WTC11 (cell line): ENCODE data around the gene C1QL4.

Experiments
- RORB ChIP-seq: fragments of 250-450 bp; sonication (Bioruptor Pico); IDR thresholded peaks from 2 replicates; pipeline ENCODE4 v1.9.0; 2021; ENCODE audit warnings: mild to moderate bottlenecking
- TF ChIP-seq, protein P1 (sequence below): sonication (generic); formaldehyde crosslinking; IDR thresholded peaks from 2 replicates; pipeline ENCODE4 v1.8.0; 2022; ENCODE audit warnings: mild to moderate bottlenecking, missing genetic modification reagents
- TF ChIP-seq, protein P2 (sequence below): sonication (generic); formaldehyde crosslinking; IDR thresholded peaks from 2 replicates; pipeline ENCODE4 v1.8.0; 2022; ENCODE audit warnings: mild to moderate bottlenecking, missing genetic modification reagents

DNA sequence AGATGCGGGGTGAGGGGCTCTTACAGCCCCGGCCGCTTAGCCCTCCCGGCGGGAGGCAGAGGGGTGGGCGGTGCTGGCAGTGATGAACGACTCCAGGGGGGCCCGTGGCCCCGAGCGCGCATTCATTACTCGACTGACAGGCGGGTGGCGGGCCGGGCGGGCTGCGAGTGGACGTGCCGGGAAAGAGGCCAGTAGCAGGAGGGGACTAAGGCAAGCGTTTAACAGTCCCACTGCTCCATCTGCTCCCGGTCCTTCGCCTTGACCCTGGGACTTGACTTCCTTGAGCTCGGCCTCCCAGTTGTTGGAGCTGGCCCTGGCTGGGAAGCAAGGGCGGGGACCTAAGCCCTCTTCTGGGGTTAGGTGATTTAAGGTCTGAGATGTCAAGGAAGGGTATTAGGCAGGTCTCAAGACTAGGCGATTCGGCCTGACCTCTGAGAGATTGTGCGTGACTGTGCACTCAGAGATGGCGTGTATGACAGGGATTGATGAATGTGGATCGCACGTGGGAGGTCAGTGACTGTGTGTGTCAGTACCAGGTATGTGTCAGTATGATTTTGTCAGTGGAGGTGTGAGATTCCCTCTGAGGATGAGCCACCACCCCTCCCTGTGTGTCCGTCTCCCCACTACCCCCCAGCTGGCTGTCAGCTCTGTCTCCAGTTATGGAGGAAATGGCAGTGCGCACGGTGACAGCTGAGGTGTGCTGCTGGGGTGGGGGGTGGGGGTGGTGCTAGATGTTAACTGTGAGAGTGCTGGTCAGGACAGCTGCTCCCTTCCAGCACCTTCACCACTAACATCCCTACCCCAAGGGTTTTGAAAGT is 6.1 kb upstream of the C1QL4 start:
- no peak for TF ChIP-seq RORB (CRISPR knock-in tag)
- TF ChIP-seq, protein P1, sequence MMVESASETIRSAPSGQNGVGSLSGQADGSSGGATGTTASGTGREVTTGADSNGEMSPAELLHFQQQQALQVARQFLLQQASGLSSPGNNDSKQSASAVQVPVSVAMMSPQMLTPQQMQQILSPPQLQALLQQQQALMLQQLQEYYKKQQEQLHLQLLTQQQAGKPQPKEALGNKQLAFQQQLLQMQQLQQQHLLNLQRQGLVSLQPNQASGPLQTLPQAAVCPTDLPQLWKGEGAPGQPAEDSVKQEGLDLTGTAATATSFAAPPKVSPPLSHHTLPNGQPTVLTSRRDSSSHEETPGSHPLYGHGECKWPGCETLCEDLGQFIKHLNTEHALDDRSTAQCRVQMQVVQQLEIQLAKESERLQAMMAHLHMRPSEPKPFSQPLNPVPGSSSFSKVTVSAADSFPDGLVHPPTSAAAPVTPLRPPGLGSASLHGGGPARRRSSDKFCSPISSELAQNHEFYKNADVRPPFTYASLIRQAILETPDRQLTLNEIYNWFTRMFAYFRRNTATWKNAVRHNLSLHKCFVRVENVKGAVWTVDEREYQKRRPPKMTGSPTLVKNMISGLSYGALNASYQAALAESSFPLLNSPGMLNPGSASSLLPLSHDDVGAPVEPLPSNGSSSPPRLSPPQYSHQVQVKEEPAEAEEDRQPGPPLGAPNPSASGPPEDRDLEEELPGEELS (CRISPR knock-in tag), result no peak
- TF ChIP-seq, protein P2, sequence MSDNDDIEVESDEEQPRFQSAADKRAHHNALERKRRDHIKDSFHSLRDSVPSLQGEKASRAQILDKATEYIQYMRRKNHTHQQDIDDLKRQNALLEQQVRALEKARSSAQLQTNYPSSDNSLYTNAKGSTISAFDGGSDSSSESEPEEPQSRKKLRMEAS (CRISPR knock-in tag), result no peak
